GM18505 (cell line): Measurements from ENCODE around the gene OSBPL3.
"Not testable (repeated sequence)": the region's sequence is repeated elsewhere in the genome, so short reads cannot be mapped to it uniquely, and the experiment has no call there.

Source experiments
- ATAC-seq: cut with Tn5 transposase; IDR thresholded peaks from one replicate; pipeline ENCODE4 v1.9.1; 2021; ENCODE audit not compliant: unreplicated experiment
- POLR2A ChIP-seq: IDR thresholded peaks from 4 replicates; pipeline ENCODE4 v1.6.1; 2011; ENCODE audit warnings: borderline replicate concordance; ENCODE audit not compliant: insufficient read depth, insufficient read length; ENCODE audit errors: extremely low read depth

The OSBPL3 gene, protein sequence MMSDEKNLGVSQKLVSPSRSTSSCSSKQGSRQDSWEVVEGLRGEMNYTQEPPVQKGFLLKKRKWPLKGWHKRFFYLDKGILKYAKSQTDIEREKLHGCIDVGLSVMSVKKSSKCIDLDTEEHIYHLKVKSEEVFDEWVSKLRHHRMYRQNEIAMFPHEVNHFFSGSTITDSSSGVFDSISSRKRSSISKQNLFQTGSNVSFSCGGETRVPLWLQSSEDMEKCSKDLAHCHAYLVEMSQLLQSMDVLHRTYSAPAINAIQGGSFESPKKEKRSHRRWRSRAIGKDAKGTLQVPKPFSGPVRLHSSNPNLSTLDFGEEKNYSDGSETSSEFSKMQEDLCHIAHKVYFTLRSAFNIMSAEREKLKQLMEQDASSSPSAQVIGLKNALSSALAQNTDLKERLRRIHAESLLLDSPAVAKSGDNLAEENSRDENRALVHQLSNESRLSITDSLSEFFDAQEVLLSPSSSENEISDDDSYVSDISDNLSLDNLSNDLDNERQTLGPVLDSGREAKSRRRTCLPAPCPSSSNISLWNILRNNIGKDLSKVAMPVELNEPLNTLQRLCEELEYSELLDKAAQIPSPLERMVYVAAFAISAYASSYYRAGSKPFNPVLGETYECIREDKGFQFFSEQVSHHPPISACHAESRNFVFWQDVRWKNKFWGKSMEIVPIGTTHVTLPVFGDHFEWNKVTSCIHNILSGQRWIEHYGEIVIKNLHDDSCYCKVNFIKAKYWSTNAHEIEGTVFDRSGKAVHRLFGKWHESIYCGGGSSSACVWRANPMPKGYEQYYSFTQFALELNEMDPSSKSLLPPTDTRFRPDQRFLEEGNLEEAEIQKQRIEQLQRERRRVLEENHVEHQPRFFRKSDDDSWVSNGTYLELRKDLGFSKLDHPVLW

GRCh38 chr7:24979863-24980533 lies at the start of gene OSBPL3:
Gene OSBPL3, minus strand, starts transcription at chr7:24980178. Its CDS starts 87,706 bp downstream, at chr7:24892472.
- peak; percentile 88 for TF ChIP-seq POLR2A
- peak; percentile 76 for ATAC-seq

- no peak for ATAC-seq
- TF ChIP-seq POLR2A = no peak
Measured at GRCh38 chr7:25029075-25029474, 49.1 kb upstream of the OSBPL3 start.

GRCh38 chr7:25028370-25029021 lies 48.5 kb upstream of the OSBPL3 start:
- no peak for ATAC-seq
- no peak for TF ChIP-seq POLR2A

DNA sequence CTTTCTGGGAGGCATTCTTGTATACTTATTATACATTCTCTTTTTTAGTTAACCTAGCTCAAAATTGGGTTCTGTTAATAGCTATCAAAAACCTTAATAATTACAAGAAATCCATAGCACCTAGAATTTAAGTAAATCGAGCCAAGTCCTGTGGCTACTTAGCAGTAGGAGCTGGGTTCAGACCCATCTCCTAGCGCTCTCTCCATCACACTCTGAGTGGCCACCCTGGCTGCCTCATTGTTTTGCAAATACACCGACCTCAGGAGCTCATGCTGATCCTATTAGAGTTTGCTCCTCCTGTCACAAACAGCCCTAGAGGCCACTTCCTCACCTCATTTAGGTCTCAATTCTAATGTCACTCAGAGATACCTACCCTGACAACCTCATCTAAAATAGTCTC lies 46.2 kb upstream of the OSBPL3 start:
- TF ChIP-seq POLR2A = no peak
- no peak for ATAC-seq

GRCh38 chr7:25025218-25025671 lies 45.3 kb upstream of the OSBPL3 start:
- TF ChIP-seq POLR2A = no peak
- no peak for ATAC-seq

DNA sequence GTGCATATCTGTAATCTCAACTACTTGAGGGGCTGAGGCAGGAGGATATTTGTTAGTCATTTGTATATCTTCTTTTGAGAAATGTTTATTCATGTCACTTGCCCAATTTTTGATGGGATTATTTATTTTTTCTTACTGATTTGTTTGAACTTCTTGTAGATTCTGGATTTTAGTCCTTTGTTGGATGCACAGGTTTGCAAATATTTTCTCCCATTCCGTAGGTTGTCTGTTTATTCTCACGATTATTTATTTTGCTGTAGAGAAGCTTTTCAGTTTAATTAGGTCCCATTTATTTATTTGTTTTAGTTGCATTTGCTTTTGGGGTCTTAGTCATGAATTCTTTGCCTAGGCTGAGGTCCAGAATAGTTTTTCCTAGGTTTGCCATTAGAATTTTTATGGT lies 44.1 kb upstream of the OSBPL3 start:
- ATAC-seq = no peak
- TF ChIP-seq POLR2A = no peak

GRCh38 chr7:25017671-25018070 lies 37.7 kb upstream of the OSBPL3 start:
- not testable (repeated sequence) for ATAC-seq

GRCh38 chr7:25014756-25015155 lies 34.8 kb upstream of the OSBPL3 start:
- TF ChIP-seq POLR2A = no peak
- no peak for ATAC-seq

DNA sequence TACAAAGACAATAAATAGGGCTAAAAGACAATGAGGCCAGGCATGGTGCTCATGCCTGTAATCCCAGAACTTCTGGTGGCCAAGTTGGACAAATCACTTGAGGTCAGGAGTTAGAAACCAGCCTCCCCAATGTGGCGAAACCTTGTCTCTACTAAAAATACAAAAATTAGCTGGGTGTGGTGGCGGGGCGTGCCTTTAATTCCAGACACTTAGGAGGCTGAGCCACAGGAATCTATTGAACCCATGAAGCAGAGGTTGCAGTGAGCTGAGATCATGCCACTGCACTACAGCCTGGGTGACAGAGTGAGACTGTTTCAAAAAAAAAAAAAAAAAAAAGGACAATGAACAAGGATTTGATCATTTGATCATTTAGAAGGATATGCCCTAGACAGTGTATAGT lies 32.7 kb upstream of the OSBPL3 start:
- ATAC-seq = not testable (repeated sequence)

GRCh38 chr7:25012254-25012653 lies 32.3 kb upstream of the OSBPL3 start:
- no peak for ATAC-seq
- TF ChIP-seq POLR2A = no peak

DNA sequence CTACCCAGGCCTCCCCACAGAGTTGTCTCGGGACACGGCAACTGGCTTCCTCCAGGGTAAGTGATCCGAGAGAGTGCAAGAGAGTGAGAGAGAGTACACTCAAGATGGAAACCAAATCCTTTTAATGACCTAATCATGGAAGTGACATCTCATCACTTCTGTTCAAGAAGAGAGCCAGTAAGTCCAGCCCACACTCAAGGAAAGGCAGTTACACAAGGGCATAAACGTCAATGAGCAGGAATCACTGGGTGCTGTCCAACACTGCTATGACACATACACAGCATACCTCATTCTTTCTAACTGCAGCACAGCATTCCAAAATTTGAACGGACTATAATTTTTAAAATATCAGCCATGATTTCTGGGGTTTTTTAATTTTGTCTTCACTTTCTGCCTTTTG lies 29.3 kb upstream of the OSBPL3 start:
- TF ChIP-seq POLR2A = no peak
- ATAC-seq = no peak

GRCh38 chr7:25007668-25008067 lies 27.7 kb upstream of the OSBPL3 start:
- no peak for ATAC-seq
- no peak for TF ChIP-seq POLR2A

DNA sequence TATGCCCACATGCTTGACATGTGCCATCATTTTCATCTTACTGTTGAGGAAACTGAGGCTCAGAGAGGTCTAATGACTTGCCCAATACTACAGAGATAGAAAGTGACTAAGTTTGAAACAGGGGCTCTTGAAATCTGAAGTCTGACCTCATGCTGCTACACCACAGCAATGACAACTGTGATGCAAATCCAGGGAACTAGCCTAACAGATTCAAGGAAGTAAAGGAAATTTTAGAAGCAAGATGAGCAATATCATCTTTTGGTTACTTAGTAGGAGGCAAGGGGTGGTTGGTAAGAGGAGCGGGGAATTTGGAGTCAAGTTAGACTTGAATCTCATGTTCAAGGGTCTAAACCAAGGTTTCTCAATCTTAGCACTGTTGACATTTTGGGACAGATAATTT lies 26.3 kb upstream of the OSBPL3 start:
- TF ChIP-seq POLR2A = no peak
- ATAC-seq = no peak
